ENCODE measurements around the gene ASPSCR1. TPM values are rescaled to one million over a fixed set of nuclear protein-coding genes. Genes with fewer than 3 reads are reported as not detected.

ASPSCR1 gene
- total RNA-seq, 2 experiments from 2014 or later: 27.9 to 28.8 TPM

DNA sequence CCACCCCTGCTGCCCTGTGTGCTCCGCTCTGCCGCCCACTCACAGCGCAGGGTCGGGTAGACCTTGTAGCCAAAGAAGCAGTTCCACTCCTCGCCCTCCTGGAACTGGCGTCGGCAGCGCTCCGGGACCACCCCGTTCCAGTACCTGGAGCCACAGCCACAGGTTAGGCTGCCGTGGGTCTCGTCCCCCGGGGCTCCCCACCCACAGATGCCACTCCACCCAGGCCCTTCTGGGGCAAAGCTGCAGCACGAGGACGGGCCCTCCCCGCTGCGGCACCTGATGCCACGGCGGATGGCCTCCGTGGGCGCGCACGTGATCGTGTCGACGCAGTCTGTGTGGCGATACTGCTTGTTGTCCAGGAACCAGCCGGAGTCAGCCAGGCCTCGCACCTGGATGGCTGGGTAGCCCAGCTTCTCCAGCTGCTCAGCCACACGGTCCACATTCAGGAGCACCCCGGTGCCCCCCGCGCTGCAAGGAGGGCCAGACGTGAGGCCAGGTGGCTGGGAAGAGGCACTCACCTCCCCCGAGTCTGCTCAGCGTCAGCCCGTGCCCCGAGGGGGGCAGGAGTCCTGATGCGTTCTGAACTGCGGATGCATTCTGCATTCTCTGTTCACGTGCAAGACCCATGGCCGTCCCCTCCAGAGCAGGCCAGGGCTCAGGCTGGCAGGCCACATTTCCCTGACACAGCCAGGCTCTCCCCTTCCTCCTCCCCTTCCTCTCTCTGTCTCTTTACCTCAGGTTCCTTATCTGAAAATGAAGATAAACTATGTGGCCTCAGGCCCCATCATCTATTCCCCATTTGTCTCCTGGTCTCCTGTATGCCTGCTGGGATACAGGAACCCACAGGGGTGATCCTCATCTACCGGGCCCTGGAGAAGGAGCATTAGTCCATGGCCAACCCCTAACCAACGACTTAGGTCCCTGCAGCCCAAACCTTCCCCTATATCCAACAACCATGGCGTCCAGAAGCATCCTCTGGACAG, 20.5 kb upstream of the ASPSCR1 start:
- ChIA-PET CTCF (interaction anchor here (1.0 kb wide), 1 partner anchor 63 kb away, joined by 3 read pairs; no protein-coding TSS in a partner anchor), POLR2A (no interaction called here)

DNA sequence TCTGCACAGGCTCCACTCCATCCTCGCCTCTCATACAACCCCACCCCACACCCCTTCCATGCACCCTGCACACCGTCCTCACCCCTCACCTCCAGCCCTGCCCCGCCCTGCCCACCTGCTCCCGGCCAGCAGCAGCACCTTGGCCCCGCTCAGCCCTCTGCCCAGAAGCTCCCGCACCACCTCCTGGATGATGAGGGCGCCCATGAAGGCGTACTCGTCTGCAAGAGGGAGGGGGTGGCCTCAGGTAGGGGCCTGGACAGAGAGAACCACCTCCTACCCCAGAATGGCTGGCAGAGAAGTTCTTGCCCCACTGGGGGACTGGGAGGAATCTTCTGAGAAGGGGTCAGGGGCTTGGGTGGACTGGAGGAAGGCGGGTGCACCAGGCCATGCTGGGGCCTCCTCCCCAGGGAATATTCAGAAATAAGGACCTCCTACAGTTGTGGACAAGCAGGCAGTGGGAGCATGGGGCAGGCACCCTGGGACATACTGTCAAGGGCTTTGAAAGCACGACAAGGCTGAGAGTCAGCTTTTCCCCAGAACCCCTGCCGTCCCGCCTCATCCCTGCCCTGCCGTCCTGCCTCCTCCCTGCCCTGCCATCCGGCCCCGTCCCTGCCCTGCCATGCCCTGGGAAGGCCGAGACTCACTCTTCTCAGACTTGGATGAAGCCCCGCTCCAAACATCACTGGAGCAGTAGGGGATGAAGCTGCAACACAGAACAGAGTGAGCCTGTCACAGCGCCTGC, 19.6 kb upstream of the ASPSCR1 start:
- ChIA-PET CTCF (interaction anchor here (0.6 to 1.0 kb wide), 2 partner anchors 62 to 64 kb away, joined by 3 read pairs; partner anchors contain the start of gene CENPX), POLR2A (no interaction called here)

DNA sequence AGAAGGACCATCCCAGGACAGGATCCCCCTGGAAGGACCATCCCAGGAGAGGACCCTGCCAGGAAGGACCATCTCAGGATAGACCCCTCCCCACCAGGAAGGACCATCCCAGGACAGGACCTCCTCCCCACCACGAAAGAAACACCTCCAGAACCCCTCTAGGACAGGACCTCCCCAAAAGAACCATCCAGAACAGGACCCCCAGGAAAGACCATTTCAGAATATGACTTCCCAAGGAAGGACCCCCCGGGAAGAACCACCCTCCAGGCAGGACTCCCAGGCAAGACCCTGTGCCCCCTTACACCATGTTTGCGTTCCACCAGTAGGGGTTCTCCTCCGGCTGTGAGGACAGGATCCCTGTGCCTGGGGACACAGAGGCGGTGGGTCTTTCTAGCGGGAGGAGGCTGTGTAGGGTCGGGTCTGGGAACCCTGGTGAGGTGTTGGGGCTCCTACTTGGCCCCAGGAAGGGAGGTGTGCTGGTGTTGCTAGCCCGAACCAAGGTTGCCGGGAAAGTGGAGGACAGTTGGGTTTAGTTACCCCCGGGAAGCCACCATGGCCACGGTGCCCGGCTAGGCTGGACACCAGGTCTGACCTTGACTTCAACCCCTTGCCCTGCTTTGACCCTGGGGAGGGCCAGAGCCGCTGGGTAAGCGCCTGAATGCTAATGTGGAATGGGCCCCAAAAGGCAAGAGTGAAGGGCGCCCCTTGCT, 18.6 kb upstream of the ASPSCR1 start:
- POLR2A ChIA-PET: interaction anchor here (0.7 to 1.1 kb wide), 6 partner anchors 18 to 79 kb away, joined by 3 to 4 read pairs (median 4); partner anchors contain the start of genes ASPSCR1 and DCXR
- CTCF ChIA-PET: interaction anchor here (0.6 to 2.3 kb wide), 26 partner anchors 8 to 256 kb away, joined by 3 to 66 read pairs (median 5); partner anchors contain the start of genes ASPSCR1, CENPX, DUS1L and LRRC45

DNA sequence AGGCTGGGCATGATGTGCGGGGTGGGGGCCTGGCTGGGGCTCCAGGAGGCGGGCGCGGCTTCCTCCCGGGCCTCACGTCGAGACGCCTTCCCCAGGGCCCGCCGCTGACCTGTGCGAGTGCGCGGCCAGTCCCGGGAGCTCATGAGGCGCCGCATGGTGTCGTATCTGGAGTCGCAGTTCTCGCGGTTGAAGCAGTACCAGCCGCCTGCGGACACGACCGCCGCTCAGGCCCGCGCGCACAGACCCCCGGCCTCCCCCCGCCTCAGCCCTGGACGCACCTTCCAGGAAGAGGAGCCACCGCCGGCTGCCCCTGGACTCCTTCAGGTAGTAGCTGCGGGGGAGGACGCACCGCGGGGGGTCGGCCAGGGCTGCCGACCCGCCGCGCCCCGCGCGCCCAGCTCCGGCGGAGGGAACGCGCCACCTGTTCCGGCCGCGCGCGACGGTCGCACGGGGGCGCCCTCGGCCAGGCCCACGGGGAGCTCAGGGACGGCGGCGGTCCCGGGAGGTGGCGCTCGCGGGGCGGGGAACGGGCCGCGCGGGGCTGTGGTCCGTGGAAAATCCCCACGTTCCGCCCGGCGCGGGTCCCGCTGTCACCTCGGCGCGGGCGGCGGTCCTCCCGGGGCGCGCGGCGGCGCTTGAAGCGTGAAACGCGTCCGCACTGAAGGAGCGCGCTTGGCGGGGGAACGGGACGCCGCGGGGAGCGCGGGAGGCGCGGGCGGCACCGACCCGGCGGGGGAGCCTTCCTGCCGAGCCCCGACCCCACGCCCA, 17.9 kb upstream of the ASPSCR1 start:
- ChIA-PET POLR2A (interaction anchor here (0.7 to 1.1 kb wide), 7 partner anchors 18 to 78 kb away, joined by 3 to 4 read pairs (median 3); partner anchors contain the start of genes ASPSCR1 and DCXR), CTCF (interaction anchor here (0.6 to 2.3 kb wide), 32 partner anchors 9 to 275 kb away, joined by 3 to 66 read pairs (median 4); partner anchors contain the start of genes ASPSCR1, CENPX, DUS1L and LRRC45)

DNA sequence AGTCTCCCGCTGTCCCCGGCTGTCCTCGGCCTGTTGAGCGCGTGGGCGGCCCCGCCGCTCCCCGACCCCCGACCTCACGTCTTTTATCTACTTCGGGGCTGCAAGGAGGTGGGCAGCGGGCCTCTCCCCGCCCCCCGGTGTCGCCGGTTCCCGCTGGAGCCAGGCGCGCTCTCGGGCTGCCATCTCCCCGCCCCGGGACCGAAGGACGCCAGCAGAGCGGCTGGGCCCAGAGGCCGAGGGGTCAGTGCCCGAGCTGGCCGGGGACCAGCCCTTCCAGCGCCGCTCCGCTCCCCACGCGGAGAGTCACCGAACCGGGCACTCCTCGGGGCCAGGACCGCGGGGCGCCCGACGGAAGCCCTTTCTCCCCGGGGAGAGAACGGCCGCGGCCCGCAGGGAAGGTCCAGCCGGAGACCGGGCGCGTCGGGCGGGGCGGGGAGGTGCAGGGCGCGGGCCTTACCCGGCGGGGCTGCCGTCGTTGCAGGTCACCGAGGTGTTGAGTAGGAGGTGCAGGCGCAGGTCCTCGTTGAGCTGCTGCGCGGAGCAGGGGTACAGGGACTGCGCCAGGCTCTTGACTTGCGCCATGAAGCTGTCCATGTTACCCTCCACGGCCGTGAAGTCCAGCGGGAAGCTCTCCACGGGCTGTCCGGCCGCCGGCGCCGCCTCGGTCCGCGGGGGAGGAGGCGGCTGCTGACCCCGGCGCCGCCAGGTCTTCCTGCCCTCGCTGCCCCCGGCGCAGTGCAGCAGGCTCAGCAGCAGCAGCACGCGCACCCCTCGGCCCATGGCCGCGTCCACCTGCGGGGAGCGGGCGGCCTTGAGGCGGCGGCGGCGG, 17.1 kb upstream of the ASPSCR1 start:
- CTCF ChIA-PET: interaction anchor here (0.6 to 2.3 kb wide), 31 partner anchors 8 to 373 kb away, joined by 3 to 66 read pairs (median 4); partner anchors contain the start of genes ASPSCR1, CENPX, DUS1L and LRRC45
- POLR2A ChIA-PET: interaction anchor here (0.9 to 1.1 kb wide), 4 partner anchors 17 to 77 kb away, joined by 3 to 4 read pairs (median 3); partner anchors contain the start of genes ASPSCR1 and DCXR

DNA sequence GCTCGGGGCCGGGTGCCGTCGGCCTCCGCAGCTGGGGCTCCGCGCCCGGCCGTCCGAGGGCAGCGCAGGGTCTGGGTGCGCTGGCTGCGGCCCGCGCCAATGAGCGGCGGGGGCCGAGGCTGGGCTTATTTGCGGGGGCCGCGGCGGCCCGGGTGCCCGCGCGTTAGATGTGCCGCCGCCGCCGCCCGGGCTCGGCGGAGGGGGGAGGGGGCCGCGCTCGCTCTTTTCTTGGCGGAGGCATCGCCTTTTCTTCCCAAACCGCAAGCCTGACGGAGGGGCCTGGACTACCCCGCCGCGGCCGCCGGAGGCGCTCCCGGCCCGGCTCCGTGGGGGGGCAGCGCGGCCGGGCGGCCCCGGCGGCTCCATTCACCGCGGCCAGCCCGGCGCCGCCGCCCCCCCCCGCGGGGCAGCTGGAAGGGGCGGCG, 16.3 kb upstream of the ASPSCR1 start, which contains the start of gene NOTUM:
Gene NOTUM (minus strand): TSS at position 101 of the 425 bp plus-strand sequence. CDS start 278 bp downstream, outside the sequence.
- ChIA-PET CTCF (interaction anchor here (0.9 to 2.3 kb wide), 8 partner anchors 7 to 372 kb away, joined by 3 to 66 read pairs (median 6); partner anchors contain the start of genes ASPSCR1, CENPX, LRRC45 and SECTM1), POLR2A (no interaction called here)

DNA sequence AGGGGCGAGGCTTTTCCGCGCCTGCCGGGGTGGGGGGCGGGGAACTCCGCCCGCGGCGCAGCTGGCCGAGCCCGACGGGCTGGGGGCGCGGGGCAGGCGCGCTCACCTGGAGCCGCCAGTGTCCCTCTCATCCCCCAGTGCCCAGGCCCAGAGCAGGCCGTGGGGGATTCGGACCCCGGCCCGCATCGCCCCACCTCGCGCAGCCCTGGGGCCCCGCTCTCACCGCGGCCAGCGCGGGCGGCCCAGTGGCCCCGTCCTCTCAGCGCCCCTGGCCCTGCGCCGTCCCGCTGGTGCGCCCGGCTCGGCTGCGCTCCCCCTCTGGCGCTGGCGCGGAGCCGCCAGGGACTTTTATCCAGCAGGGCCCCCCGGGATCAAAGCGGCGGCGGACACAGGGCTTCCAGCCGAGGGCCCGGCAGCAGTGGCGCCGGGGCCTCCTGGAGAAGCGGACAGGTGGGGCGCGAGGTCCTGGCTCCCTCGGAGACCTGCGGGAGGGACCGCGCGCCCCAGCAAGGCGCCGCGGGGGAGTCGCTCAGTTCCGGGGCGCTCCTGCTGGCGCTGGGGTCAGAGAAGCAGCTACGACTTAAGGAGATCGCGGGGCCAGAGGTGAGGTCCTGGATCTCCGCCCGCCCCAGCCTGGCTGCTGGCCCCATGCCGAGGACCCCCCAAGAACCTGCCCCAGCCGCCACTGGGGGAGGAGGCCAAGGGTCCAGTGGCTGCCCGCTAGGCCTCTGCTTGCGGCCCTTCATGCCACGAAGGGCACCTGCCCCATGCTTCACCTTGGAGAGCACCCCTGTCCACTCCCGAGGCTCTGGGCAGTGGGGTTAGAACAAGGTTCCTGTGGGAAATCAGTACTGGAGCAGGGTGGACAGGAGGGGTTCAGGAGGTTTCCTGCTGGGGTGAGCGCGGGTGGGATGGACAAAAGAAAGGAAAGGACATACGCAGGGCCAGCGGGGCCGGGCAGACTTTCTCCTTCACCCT, 15.6 kb upstream of the ASPSCR1 start:
- POLR2A ChIA-PET: no interaction called here
- CTCF ChIA-PET: interaction anchor here (1.7 to 2.3 kb wide), 2 partner anchors 18 to 59 kb away, joined by 9 to 11 read pairs; no protein-coding TSS in a partner anchor

DNA sequence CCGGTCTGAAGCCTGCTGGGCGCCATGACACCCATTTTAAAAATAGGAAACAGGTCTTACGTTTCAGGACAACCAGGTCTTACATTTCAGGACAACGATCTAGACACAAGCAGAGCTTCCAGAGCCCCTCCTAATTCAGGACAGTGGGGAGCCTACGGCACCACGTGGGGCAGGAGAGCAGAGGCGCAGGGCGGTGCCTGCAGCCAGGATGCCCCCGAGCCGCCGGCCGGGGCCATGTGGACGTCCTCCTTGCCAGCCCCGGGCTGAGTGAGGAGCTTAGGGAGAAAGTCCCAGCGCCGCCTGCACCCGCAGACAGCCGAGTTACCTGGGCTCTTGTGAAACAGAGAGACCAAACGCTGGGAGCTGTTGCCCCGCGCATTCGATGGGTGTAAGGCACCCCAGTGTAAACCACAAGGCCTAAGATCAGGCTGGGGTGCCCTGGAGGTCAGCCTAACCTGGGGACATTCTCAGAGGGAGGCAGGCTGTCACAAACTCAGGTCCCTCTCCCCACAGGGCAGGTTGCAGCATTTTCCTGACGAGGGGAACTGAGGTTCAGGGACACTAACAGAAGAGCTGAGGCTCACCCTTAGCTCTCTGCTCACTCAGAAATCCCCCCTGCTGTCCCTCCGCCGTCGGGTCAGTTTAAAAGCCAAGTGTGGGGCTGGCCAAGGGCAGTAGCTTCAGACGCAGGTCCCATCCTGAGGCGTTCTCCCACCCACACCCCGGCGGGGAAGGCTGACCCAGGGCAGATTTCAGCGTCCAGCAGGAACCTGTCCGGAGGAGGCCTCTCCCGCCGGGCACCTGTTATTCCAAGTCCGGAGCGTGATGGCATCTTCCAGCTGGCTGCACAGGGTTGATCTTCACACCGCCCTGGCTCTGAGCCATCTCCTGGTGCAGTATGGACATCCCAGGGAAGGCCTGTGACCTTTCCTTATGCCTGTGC, 14.7 kb upstream of the ASPSCR1 start:
- ChIA-PET POLR2A (no interaction called here), CTCF (interaction anchor here (1.2 to 1.7 kb wide), 2 partner anchors 58 to 68 kb away, joined by 5 to 11 read pairs; no protein-coding TSS in a partner anchor)

DNA sequence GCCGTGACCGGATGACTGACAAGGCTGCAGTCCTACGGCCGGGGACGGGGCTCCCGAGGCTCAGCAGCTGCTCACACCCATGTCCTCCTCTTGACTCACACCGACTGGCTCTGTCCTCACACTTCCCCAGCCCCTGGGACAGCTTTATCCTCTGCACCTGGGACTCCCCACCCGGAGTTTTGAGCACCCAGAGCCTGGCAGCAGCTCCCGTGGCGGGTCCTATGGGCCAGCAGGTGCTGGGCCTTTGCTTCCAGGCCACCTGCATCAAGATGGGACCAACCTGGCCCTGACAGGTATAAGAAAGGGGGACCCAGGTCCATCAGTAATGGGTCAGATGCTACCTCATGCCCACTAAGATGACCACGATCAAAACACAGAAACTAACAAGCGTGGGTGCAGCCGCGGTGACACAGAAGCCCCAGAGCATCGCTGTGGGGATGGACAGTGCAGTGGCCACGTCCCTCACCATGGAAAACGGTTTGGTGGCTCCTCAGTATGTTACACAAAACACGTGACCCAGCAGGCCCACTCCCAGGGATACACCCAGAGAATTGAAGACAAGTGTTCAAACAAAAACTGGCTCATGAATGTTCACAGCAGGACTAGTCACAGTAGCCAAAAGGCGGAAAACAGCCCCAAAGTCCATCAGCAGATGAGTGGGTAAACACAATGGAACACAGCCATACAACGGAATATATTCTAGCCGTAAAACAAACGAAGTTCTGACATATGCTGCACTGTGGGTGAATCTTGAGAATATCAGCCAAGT, 13.2 kb upstream of the ASPSCR1 start:
- CTCF ChIA-PET: interaction anchor here (0.7 kb wide), 1 partner anchor 74 kb away, joined by 5 read pairs; the partner anchor contains the start of gene DCXR
- POLR2A ChIA-PET: no interaction called here

DNA sequence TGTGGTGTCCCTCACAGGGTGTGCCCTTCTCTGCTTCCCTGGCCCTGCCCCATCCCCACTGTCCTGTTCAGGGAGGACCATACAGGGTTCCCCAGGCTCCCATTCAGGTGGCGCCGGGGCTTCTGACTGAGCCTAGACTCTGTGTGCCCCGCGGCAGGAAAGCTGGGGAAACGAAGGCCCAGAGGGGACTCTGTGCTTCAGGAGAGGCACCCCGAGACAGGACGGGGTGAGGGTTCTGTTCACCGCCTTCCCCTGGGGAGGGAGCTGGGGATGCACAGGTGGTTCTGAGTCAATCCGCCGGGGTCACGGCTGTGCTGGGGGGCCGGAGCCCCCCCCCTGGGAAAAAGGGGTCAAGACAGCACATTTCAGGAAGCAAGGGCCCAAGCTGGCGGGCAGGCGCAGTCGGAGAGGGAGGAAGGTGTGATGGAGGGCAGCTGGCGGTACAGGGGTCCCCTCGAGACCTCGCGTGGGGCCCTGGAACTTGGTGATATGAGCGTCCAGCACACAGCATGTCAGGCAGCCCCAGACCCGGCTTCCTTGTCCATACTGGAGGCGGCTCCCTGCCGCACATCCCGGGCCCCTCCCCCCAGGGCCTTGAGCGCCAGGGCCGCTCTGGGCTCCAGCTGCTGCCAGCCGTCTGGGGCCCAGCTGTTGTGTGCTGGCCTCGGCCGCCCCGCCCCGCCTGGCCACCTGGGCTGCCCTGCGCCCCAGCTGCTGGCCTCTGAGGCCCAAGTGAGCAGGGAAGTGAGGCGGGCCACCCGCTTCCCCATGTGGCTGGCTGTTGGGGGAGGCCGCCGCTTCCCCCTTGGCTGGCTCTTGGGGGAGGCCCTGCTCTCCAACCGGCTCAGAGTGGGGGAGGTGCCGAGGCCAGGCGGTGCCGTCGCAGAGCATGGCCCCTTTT, 10.8 kb upstream of the ASPSCR1 start:
- ChIA-PET POLR2A (interaction anchor here (1.1 to 1.5 kb wide), 2 partner anchors 10 to 56 kb away, joined by 3 to 11 read pairs; partner anchors contain the start of genes ASPSCR1 and CENPX), CTCF (interaction anchor here (1.0 to 2.3 kb wide), 3 partner anchors 7 to 55 kb away, joined by 3 to 8 read pairs (median 8); partner anchors contain the start of gene NOTUM)

DNA sequence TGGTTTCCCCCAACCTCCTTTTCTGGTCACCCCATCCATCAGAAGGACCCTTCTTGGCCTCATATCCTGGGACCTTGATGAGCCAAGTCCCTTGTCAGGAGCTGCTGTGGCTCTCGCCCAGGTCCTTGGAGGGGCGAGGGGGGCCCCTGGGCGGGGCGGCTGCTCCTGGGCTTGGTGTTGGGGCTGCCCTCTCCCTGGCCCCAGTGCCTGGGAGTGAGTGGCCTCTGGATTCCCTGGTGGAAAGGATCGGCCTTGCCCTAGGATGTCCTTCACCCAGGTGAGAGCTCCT, 10.2 kb upstream of the ASPSCR1 start:
- POLR2A ChIA-PET: interaction anchor here (1.1 to 1.5 kb wide), 2 partner anchors 10 to 55 kb away, joined by 3 to 11 read pairs; partner anchors contain the start of genes ASPSCR1 and CENPX
- CTCF ChIA-PET: interaction anchor here (1.1 to 2.3 kb wide), 3 partner anchors 7 to 55 kb away, joined by 6 to 8 read pairs (median 8); partner anchors contain the start of genes CENPX and NOTUM

DNA sequence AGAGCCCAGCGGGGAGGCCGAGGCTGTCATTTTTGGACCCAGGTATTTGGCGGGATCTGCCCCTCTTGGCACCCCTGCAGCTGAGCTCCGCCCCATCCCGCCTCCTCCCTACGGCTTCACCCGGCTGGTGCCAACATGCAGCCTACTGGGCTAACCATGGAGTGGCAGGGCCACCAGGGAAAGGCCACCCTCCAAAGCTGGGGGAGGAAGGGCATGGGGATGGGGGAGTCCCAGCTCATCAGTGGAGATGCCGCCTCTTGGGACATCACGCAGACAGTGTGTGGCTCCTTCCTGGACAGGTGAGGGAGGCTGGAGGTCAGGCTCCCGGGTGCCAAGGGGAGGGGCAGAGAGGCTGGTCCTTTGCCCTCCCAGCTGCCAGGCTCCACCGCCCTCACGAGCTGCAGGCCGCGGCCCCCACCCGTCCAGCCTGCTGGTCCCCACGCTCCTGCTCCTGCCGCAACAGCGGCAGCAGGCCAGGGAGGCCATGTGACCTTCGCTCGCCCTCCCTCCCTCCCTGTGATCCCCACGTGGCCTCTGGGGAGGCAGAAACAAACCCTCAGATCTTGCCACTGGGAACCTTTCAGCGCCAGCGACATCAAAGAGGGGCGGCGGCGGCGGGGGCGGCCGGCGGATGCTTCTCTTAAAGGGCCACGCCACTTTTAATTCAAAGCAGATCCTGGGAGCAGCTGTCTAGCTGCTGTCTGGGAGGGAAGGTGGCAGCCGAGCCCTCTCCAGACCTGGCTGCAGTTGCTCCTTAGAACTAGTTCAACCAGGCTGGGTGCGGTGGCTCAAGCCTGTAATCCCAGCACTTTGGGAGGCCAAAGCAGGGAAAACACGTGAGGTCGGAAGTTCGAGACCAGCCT, 9.7 kb upstream of the ASPSCR1 start:
- CTCF ChIA-PET: interaction anchor here (0.6 to 2.3 kb wide), 4 partner anchors 8 to 317 kb away, joined by 4 to 8 read pairs (median 7); partner anchors contain the start of genes CENPX and NOTUM

More for the DNA sequence above, 9.7 kb upstream of the ASPSCR1 start:
- POLR2A ChIA-PET: interaction anchor here (0.7 to 1.5 kb wide), 4 partner anchors 9 to 132 kb away, joined by 3 to 11 read pairs (median 4); partner anchors contain the start of genes ASPSCR1 and CENPX

Measured in activated CD8-positive, alpha-beta memory T cell treated with anti-CD3 and anti-CD28 coated beads for 36 hours (primary cell).